ENCODE results near the gene CHRNG. TPM values are rescaled to one million over a fixed set of nuclear protein-coding genes. Genes with fewer than 3 reads are reported as not detected.

Gene CHRNG
- total and polyA plus RNA-seq, 2 donors (not counting 3 experiments of a cell fraction or from before 2014, with no cell fraction given) = not detected

- Histone ChIP-seq H3K79me2 (ENCODE audit: control insufficient read depth, insufficient read depth, low read length) (no peaks in the 10 kb centered on the region), H3K9me1 (replicated peaks; ENCODE audit: control insufficient read depth, extremely low read depth, insufficient read depth, low read length) (no peaks in the 10 kb centered on the region), H3K9me3 (replicated peaks; ENCODE audit: control insufficient read depth, insufficient read depth, low read length) (no peaks in the 10 kb centered on the region), H4K20me1 (replicated peaks; ENCODE audit: control insufficient read depth, extremely low read depth, insufficient read depth, low read length) (no peaks in the 10 kb centered on the region), H3K4me3 (replicated peaks in 1 of 3; ENCODE audit: insufficient read depth in 1 of 3, low read depth in 1 of 3, low read length in 3 of 3) (no peak overlapping the region), H2AFZ (ENCODE audit: low read depth, low read length) (no peak overlapping the region), H3K4me1 (ENCODE audit: control insufficient read depth, extremely low read depth, insufficient read depth, low read length) (no peaks in the 10 kb centered on the region), H3K27me3 (ENCODE audit: control insufficient read depth in 2 of 2, insufficient read depth in 2 of 2, low read length in 2 of 2) (no peaks in the 10 kb centered on the region), H3K4me2 (ENCODE audit: insufficient read depth, low read length) (no peak overlapping the region), H3K36me3 (ENCODE audit: control insufficient read depth in 2 of 2, extremely low read depth in 1 of 2, insufficient read depth in 2 of 2, low read length in 2 of 2) (no peaks in the 10 kb centered on the region), H3K27ac (ENCODE audit: insufficient read depth, low read depth, low read length) (no peak overlapping the region), H3K9ac (replicated peaks; ENCODE audit: extremely low read depth, insufficient read depth, low read length) (no peak overlapping the region)
- dilution Hi-C loops (cut with MboI; ENCODE audit: extremely low pct_ligation_motif_present, low sequenced_read_pairs) = no loop called here
- ChIA-PET POLR2A (no interaction called here), CTCF (no interaction called here)
- no peak for FAIRE-seq
- no peak for DNase-seq (ENCODE audit: low read depth, low spot score)
- BruUV-seq (replicated peaks) = no TSS peak
- intact Hi-C loops (cut with micrococcal nuclease) = no loop called here
- no peak for TF ChIP-seq JUN (IDR thresholded peaks at IDR 0.05; ENCODE audit: borderline replicate concordance, insufficient read depth, insufficient read length, low read depth)
- no peak for TF ChIP-seq CTCF (IDR thresholded peaks at IDR 0.05; ENCODE audit: extremely low read depth in 1 of 2, insufficient read depth in 1 of 2, low read depth in 1 of 2, low read length in 2 of 2)
- no peak for TF ChIP-seq FOS (IDR thresholded peaks at IDR 0.05; ENCODE audit: borderline replicate concordance, insufficient read depth, low read length)
- no peak for TF ChIP-seq POLR2AphosphoS5 (IDR thresholded peaks at IDR 0.05; ENCODE audit: insufficient read depth, low read depth, low read length)
- no peak for TF ChIP-seq MYC (IDR thresholded peaks at IDR 0.05; ENCODE audit: low read depth, low read length)
- no peak for TF ChIP-seq EZH2 (IDR thresholded peaks at IDR 0.05; ENCODE audit: borderline replicate concordance, low read depth, low read length, severe bottlenecking)
- no peak for TF ChIP-seq MAX (IDR thresholded peaks at IDR 0.05; ENCODE audit: insufficient read depth, insufficient read length)
- TF ChIP-seq GATA2 (IDR thresholded peaks at IDR 0.05; ENCODE audit: insufficient read depth, insufficient read length, low read depth, low read length) = no peak
- TF ChIP-seq POLR2A (IDR thresholded peaks at IDR 0.05; ENCODE audit: low read depth, low read length) = no peak
Observed at GRCh38 chr2:232542715-232543467, 3.4 kb downstream of the CHRNG start.

All from endothelial cell of umbilical vein (primary cell).